Retina (tissue), 1 donor: ENCODE measurements around the gene COL1A1.

Experiments
- DNase-seq: peaks from one replicate; pipeline ENCODE4 v3.0.0-alpha.2; 2016

Gene COL1A1

DNA sequence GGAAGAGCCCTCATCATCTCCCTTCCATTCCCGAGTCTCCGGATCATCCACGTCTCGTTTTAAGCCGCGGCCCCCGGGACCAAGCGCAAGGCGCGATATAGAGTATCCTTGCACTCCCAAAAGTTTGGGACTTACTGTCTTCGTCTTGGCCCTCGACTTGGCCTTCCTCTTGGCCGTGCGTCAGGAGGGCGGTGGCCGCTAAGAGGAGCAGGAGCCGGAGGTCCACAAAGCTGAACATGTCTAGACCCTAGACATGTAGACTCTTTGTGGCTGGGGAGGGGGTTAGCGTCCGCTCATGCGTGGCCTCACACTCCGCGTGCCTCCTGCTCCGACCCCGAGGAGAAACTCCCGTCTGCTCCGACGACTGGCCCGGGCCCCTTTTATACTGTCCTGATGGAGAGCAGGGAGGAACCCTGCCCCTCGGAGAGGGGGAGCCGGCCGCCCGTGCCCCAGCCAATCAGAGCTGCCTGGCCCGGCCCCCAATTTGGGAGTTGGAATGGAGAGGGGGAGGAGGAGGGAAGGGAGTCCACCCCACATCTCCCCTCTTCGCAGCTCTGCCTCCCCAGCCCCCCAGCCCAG, at the start of gene COL1A1:
Gene COL1A1 (minus strand): TSS at position 356 of the 579 bp plus-strand sequence. CDS start 118 bp downstream, at position 238.
- DNase-seq = no peak

DNA sequence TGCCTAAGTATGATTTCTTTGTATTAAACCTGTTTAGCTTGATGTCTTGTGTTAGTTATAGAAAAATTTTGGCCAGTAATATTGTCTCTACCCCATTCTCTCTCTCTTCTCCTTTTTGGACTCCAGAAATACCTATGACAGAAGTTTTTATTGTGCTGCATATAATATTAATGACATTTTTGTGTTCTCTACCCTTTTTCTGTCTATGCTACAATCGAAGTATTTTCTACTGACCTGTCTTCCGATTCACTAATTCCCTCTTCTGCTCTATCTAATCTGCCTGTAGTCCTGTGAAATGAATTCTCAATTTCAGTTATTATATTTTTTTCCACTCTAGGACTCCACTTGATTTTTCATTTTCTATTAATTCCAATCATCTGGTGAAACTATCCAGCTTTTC, 46.8 kb upstream of the COL1A1 start:
- DNase-seq = no peak

DNA sequence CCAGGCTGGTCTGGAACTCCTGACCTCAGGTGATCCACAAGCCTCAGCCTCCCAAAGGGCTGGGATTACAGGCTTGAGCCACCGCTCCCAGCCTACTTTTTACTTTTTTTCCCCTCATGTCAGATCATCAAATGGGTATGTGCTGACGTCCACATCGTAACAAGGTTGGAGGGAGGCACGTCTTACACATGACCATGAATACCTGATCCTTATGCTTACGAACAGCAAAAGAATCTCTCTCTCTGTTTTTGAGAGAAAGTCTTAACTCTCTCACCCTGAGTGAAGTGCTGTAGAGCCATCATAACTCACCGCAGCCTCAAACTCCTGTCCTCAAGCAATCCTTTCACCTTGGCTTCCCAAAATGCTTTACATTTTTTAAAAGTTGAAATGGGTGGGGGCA, 43.3 kb upstream of the COL1A1 start:
- DNase-seq = no peak

DNA sequence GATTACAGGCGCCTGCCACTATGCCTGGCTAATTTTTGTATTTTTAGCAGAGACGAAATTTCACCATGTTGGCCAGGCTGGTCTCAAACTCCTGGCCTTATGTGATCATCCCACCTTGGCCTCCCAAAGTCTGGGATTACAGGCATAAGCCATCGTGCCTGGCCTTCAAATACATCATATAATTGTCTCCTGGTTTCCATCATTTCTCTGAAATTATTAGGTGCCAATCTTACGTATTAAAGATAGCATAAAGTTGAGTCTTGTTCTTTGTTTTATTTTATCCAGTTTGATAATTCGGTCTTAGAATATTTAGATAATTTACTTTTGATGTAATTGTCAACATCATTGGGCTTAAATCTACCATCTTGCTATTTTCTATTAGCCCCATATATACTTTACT, 40.0 kb upstream of the COL1A1 start:
- no peak for DNase-seq

DNA sequence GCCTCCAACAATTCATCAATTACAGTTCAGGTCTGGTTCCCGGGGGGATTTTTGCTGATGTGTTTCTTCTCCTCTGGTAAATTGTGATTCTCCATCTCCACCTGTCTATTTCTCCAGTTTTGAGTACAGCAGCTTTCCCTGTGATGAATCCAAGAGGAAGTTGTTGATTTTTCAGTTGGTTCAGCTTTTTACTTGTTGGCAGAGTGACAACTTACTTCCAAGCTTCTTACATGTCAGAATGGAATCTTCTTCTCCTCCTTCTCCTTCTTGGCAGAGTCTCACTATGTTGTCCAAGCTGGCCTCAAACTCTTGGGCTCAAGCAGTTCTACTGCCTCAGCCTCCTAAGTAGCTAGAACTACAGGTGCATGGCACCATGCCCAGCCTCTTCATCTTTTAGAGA, 39.4 kb upstream of the COL1A1 start:
- no peak for DNase-seq

DNA sequence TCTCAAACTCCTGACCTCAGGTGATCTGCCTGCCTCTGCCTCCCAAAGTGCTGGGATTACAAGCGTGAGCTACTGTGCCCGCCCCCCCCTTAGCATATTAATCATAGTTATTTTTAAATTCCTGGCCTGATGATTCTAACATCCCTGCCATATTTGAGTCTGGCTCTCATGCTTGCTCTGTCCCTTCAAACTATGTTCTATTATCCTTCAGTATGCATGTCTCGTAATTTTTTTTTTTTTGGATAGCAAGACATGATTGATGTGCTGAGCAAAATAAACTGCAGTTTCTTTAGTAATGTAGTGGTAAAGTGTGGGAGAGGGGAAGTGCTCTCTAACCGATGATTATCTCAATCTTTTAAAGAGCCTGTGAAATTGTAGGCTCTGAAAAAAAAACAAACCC, 38.5 kb upstream of the COL1A1 start:
- DNase-seq = no peak

DNA sequence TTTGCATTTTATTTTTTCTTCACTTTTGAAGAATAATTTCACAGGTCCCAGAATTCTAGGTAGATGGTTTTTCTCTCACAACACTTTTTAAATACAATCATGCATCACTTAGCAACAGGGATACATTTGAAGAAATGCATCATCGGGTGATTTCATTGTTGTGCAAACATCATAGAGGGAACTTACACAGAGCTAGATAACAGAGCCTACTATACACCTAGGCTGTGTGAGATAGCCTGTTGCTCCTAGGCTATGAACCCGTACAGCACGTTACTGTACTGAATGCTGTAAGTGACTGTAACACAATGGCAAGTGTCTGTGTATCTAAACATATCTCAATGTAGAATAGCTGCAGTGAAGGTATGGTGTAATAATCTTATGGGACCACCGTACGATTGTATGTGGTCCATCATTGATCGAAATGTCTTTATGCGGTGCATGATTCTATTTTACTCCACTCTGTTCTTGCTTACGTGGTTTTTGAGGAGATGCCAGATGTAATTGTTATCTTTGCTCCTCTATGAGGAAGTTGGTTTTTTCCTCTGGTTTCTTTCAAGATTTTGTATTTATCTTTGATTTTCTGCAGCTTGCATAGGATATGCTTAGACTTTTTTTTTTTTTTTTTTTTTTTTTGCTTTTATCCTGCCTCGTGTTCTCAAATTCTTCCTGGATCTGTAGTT, 37.3 kb upstream of the COL1A1 start:
- DNase-seq = no peak

DNA sequence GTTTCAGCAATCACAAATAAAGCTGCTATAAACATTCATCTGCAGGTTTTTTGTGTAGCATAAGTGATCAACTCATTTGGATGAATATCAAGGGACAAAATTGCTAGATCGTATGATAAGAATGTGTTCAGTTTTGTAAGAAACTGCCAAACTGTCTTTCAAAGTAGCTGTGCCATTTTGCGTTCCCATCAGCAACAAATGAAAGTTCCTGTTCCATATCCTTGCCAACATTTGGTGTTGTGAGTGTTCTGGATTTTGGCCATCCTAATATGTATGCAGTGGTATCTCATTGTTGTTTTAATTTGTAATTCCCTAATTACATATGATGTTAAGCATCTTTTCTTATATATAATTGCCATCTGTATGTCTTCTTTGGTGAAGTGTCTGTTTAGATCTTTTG, 36.5 kb upstream of the COL1A1 start:
- no peak for DNase-seq

DNA sequence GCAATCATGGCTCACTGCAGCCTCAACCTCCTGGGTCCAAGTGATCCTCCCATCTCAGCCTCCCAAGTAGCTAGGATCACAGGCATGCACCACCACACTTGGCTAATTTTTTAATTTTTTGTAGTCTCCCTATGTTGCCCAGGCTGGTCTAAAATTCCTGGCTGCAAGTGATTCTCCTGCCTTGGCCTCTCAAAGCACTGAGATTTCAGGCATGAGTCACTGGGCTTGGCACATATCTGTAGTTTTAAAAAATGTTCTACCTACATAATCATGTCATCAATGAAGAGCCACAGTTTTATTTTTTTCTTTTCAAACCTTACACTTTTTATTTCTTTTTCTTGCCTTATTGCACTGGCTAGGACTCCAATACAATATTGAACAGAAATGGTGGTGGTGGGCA, 33.1 kb upstream of the COL1A1 start:
- no peak for DNase-seq

DNA sequence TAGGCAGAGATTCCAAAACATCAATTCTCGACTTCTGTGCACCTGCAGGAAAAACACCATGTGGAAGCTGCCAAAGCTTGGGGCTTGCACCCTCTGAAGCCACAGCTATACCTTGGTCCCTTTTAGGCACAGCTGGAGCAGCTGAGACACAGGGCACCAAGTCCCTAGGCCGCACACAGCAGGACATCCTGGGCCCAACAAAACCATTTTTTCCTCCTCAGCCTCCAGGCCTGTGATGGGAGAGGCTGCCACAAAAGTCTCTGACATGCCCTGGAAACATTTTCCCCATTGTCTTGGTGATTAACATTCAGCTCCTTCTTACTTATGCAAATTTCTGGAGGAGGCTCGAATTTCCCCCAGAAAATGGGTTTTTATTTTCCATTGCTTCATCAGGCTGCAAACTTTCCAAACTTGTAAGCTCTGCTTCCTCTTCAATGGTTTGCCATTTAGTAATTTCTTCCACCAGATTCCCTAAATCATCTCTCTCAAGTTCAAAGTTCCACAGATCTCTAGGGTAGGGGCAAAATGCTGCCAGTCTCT, 24.3 kb upstream of the COL1A1 start:
- no peak for DNase-seq

DNA sequence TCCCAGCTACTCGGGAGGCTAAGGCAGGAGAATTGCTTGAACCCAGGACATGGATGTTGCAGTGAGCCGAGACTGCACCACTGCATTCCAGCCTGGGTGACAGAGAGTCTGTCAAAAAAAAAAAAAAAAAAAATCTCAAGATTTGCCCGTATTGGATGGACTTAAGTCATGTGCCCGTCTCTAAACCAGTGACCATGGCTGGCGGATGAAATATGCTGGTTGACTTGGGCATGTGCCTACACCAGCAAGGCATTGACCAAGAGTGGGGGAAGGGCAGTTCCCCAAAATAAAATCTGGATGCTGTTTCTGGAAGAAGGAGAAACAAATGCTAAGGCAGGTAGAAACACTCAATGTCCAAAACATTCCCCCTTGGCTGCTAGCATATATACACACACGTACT, 21.5 kb upstream of the COL1A1 start:
- DNase-seq = no peak

DNA sequence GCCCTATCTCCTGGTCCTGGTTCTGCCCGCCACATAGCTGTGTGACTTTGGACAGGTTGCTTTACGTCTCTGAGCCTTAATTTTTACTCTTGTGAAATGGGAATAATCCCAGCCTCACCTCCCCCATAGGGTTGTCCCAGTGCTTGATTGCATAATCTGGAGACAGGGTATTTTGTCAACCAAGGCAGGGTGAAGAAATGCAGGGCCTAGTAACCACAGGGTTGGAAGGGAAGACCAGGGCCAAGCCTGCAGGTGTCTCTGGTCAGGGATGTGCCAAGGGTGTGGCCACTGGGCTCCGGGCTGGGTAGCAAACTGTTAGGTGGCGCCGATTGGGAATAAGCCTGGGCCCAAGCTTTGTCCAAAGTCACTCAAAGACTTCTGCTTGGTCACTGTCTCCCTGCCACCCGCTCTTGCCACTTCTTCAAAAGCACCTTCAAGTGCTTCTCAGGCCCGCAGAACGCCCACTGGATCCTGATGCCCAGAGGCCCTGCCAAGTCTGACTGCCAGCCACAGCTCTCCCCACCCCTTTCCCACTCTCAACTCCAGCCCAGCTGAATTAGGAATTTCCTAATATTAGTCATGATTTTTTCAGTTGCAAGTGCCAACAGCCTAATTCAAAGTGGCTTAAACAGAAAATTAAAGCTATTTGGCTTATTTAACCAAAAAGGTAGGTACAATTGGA, 20.6 kb upstream of the COL1A1 start:
- no peak for DNase-seq

DNA sequence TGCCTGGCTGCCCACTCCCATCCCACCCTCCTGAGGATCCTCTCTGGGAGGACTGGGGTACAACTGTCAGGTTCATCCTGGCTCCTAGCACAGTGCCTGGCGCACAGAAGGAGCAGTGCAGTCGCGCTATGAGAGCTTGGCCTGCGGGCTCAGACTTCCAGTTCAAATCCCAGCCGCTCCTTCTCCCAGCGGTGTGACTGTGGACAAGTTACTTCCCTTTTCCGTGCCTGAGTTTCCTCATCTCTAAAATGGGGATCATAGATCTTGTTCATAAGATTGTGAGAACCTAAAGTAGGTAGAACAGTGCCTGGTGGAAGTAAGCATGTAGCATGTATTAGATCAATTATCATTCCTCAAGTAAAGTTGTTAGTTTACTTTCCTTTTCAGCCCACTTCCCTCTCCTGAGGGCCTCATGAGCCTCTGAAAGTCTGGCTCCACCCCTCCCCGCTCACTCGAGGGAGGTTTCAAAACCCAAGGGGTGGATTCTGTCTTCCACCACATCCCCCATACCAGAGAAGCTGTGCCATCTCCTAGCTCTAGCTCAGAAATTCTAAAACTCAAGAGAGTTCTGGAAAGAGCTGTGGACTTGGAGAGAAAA, 19.9 kb upstream of the COL1A1 start:
- no peak for DNase-seq

DNA sequence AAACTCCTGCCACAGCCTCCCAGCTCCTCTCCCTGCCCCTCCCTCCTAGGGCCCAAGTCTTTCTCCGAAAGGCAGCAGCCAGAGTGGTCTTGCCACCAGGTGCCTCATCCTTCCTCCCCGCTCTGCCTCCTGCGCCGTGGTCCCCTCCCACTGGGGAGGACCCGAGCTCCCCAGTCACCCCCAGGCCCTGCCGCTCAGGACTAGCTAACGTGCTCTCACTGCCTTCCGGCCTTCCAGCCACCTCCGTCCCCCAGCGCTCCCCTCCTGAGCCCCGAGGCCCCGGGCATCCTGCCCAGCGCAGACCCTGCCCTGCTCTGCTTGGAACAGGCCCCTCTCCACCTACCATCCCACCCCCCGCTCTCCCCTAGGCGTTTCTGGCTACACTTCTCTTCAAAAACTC, 19.4 kb upstream of the COL1A1 start:
- no peak for DNase-seq

DNA sequence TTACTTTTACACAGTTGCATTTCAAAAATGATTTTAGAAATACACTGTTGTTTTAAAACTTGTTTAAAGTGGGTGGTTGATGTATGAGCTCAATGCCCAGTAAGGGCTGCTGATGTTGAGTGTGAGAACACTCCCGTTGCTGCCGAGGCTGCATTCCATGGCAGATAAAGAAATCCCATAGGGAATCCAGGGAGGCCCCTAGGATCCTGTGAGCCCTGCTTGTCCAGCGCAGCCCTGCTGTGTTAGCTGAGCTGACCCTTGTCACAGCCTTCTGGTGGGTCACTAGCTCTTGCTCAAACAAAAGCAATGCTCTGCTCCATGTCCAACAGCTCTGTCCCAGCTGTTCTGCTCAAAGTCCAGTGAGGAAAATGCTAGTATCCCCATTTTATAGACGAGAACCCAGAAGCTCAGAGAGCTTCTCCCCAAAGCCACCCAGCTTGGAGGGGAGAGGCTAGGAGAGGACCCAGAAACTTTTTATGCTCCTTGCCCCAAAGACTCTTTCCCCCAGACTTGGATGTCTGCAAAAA, 18.6 kb upstream of the COL1A1 start:
- no peak for DNase-seq

DNA sequence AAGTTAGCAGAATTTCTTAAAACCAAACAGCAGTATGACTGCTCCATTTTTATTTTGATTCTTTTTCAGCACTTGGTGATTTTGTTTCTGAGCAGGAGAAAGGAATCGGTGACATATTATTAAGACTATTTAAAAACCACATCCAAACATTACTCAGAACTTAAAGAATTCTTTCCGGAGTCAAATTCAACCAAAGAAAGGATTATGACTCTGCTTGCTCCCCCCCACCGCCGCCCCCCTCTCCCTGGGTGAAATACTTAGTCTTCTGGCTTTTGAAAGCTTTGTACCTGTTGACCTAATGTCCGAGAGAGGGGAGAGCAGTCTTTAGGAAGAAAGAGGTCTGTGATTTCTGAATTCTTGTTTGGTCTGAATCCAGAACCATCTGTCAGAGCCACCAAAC, 17.9 kb upstream of the COL1A1 start:
- no peak for DNase-seq

DNA sequence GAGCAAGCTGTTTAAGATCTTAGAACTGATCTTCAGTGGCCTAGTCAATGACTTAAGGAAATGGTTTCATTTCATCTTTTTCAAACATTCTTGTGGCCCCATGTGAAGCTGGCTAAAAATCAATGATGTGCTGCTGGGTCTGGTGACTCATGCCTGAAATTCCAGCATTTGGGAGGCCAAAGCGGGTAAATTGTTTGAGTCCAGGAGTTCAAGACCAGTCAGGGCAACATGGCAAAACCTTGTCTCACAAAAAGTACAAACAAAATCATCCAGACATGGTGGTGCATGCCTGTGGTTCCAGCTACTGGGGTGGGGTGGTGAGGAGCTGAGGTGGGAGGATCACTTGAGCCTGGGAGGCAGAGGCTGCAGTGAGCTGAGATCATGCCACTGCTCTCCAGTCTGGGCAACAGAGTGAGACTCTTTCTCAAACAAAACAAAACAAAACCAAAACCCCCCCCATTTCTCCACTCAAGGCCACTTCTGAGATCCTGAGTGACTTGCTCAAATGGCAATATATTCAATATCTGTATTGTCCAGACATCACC, 17.4 kb upstream of the COL1A1 start:
- DNase-seq = no peak

DNA sequence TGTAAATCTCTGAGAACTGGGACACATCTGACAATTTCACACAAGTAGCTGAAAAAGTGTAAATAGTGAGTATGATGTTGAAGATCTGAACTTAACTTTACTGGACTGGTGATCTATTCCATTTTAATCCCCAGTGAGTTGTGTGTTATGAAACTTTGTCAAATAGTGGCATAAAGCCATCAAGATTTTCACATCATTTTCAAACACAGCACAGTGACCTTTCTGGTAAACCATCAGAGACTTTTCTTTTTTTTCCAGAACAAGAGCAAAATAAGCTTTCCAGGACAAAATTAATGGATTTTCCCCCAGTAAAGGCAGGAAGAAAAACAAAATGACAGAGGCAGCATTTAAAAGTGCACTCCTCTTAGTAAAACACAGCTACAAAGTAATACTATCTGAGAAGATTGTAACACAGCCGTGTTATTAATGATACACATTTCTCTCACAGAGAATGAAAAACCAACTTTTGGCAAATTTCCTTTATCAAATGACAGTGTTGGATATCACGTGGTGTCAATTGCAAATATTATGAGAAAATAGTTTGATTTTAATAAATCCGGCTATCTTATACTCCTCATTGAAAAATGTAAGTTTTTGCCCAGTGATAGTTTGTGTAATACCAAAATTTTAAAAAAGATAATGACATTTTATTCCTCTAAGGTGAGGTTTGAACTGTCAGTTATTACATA, 16.8 kb upstream of the COL1A1 start:
- DNase-seq = no peak

DNA sequence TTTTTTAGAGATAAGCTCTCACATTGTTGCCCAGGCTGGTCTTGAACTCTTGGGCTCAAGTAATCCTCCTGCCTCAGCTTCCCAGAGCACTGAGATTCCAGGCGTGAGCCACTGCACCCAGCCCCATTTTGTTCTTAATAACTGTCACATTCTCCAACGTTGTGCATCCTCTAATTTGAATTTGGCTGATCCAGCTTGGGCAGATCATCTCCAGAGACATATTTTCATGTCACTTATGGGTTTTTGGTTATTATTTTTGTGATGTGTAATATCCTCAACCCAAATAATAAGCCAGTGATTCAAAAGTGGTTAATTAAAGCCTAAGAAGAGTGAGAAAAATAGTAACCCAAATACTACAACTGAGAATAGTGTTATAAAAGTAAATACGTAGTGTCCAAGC, 16.2 kb upstream of the COL1A1 start:
- no peak for DNase-seq

DNA sequence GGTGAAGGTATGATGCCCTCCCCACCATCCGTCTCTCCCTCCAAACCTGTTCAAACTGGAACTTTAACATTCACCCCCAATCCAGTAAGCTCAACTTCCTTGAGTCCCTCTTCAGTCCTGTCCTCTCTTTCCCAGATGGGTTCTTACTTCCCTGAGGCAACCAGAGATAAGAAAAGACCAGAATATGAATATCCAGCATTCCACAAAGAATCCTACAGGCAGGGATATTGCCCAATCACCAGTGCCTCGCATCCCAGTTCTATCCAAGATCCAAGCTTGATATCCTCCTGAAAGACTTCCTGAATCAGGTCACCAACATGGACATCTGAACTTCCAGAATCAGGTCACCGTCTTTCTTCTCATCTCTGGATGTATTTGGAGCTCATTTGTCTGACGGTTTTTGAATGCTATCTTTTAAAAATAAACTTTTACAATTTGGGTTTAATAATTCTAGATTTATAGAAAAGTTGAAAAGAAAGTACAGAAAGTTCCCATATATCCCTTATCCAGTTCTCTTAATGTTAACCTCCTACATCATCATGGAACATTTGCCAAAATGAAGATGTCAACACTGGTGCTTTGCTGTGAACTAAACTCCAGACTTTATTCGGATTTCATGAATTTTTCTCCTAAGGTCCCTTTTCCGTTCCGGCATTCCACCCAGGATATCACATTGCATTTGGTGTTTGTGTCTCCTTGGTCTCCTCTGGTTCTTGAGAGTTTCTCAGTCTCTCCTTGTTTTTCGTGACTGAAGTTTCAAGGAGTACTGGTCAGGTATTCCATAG, 13.7 kb upstream of the COL1A1 start:
- DNase-seq = no peak
